ENCODE data around the gene IL12B.
"Not testable (repeated sequence)": the region's sequence is repeated elsewhere in the genome, so short reads cannot be mapped to it uniquely, and the experiment has no call there.

Gene IL12B

DNA sequence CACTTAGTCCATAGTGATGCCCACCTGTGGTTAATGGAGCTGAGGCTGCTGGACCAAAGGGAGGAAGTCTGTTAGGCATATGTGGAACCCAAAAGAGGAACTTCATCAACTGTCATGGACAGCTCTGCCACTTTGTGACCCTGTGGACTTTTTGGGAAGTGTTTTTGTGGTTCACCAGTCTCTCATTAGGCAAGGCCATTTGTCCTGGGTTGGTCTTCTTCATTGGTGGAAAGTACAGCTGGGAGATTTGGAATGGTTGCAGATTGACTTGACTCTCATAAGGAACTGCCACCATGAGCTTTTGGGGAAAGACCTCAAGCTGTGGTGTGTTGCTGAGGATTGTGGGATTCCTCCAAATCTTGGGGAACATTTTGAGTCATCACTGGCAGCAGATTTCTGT, 31.9 kb upstream of the IL12B start:
- H4K20me1 ChIP-seq (ENCODE audit: insufficient read depth, low read length): no peaks in the 10 kb centered on the region
- no peaks in the 10 kb centered on the region for H3K4me1 ChIP-seq (ENCODE audit: insufficient read depth, low read length, severe bottlenecking)
- no peak for TF ChIP-seq EZH2 (IDR thresholded peaks at IDR 0.05; ENCODE audit: borderline replicate concordance, low read length)
- TF ChIP-seq, protein P1, sequence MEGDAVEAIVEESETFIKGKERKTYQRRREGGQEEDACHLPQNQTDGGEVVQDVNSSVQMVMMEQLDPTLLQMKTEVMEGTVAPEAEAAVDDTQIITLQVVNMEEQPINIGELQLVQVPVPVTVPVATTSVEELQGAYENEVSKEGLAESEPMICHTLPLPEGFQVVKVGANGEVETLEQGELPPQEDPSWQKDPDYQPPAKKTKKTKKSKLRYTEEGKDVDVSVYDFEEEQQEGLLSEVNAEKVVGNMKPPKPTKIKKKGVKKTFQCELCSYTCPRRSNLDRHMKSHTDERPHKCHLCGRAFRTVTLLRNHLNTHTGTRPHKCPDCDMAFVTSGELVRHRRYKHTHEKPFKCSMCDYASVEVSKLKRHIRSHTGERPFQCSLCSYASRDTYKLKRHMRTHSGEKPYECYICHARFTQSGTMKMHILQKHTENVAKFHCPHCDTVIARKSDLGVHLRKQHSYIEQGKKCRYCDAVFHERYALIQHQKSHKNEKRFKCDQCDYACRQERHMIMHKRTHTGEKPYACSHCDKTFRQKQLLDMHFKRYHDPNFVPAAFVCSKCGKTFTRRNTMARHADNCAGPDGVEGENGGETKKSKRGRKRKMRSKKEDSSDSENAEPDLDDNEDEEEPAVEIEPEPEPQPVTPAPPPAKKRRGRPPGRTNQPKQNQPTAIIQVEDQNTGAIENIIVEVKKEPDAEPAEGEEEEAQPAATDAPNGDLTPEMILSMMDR (IDR thresholded peaks at IDR 0.05; ENCODE audit: low read length): no peak

DNA sequence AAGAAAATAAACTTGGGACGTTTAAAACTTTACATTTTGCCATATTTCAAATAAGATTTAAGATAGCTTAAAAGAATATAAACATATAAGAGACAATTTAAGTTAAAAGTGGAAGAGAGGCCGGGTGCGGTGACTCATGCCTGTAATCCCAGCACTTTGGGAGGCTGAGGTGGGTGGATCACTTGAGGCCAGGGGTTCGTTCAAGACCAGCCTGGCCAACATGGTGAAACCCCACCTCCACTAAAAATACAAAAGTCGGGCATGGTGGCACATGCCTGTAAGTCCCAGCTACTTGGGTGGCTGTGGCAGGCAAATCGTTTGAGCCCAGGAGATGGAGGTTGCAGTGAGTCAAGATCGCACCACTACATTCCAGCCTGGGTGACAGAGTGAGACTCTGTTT, 29.6 kb upstream of the IL12B start:
- not testable (repeated sequence) for H3K36me3 ChIP-seq (ENCODE audit: insufficient read depth, low read length); H3K79me2 ChIP-seq (ENCODE audit: insufficient read depth, low read length); H3K9ac ChIP-seq (ENCODE audit: low read length); H3K4me1 ChIP-seq (ENCODE audit: insufficient read depth, low read length, severe bottlenecking); H4K20me1 ChIP-seq (ENCODE audit: insufficient read depth, low read length); H3K4me3 ChIP-seq (ENCODE audit: low read depth, low read length, poor library complexity, severe bottlenecking); H3K27me3 ChIP-seq (ENCODE audit: insufficient read depth, low read length); H2AFZ ChIP-seq (ENCODE audit: low read length); H3K4me2 ChIP-seq (ENCODE audit: low read length); H3K27ac ChIP-seq (ENCODE audit: low read depth, low read length, poor library complexity, severe bottlenecking); H3F3A ChIP-seq (ENCODE audit: insufficient read depth, low read length); H3K9me3 ChIP-seq (ENCODE audit: low read length); H3K9me2 ChIP-seq (ENCODE audit: low read depth, low read length)

More for the DNA sequence above, 31.9 kb upstream of the IL12B start:
- H3K9ac ChIP-seq (ENCODE audit: low read length): no peak overlapping the region
- no peak overlapping the region for H2AFZ ChIP-seq (ENCODE audit: low read length)
- H3K9me3 ChIP-seq (ENCODE audit: low read length): no peaks in the 10 kb centered on the region
- H3K4me2 ChIP-seq (ENCODE audit: low read length): no peak overlapping the region
- no peaks in the 10 kb centered on the region for H3K79me2 ChIP-seq (ENCODE audit: insufficient read depth, low read length)
- H3K9me2 ChIP-seq (ENCODE audit: low read depth, low read length): no peaks in the 10 kb centered on the region
- H3K4me3 ChIP-seq (ENCODE audit: low read depth, low read length, poor library complexity, severe bottlenecking): no peak overlapping the region
- no peaks in the 10 kb centered on the region for H3K36me3 ChIP-seq (ENCODE audit: insufficient read depth, low read length)
- H3F3A ChIP-seq (ENCODE audit: insufficient read depth, low read length): no peaks in the 10 kb centered on the region
- no peaks in the 10 kb centered on the region for H3K27me3 ChIP-seq (ENCODE audit: insufficient read depth, low read length)
- H3K27ac ChIP-seq (ENCODE audit: low read depth, low read length, poor library complexity, severe bottlenecking): no peak overlapping the region

DNA sequence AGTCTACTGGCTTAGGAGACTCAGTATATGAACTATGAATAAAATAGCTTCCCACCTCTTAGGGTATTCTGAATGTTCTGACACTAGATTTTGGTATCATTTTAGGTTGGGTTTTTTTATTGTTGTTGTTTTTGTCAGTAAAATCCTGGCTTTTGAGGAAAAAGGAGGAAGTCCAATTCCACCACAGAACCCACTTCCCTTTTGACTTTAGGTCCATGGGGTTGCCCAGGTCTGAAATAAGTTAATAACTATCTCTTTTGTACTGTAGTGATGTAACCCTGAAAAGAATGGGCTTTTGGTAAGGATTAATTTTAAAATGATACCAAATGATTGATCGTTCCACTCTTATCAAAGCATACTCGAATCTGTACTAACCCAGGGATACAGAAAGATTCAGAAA, 29.1 kb upstream of the IL12B start:
- no peaks in the 10 kb centered on the region for H3F3A ChIP-seq (ENCODE audit: insufficient read depth, low read length)
- no peaks in the 10 kb centered on the region for H3K4me1 ChIP-seq (ENCODE audit: insufficient read depth, low read length, severe bottlenecking)
- no peak overlapping the region for H3K27ac ChIP-seq (ENCODE audit: low read depth, low read length, poor library complexity, severe bottlenecking)

DNA sequence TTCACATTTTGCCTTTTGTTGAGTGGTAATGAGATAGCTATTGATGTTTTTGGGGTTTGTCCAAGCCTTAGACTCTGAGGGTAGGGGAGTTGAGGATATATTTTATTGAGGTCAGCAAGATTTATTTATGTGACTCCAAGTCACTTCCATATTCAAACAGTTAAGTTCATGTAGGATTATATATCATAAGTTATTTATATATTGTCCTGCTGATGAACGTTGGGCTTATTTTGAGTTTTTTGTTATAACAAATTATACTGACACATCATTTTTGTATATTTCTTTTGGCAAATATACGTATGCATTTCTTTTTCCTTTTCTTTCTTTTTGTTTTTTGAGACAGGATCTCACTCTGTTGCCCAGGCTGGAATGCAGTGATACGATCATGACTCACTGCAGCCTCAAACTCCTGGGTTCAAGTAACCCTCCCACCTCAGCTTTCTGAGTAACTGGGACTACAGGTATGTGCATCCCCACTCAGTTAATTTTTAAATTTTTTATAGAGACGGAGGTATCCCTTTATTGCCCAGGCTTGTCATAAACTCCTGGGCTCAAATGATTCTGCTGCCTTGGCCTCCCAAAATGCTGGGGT, 23.5 kb upstream of the IL12B start:
- Histone ChIP-seq H3K9me2 (ENCODE audit: low read depth, low read length) (no peaks in the 10 kb centered on the region), H3K27me3 (ENCODE audit: insufficient read depth, low read length) (no peaks in the 10 kb centered on the region), H3F3A (ENCODE audit: insufficient read depth, low read length) (no peaks in the 10 kb centered on the region), H3K27ac (ENCODE audit: low read depth, low read length, poor library complexity, severe bottlenecking) (no peak overlapping the region), H3K36me3 (ENCODE audit: insufficient read depth, low read length) (no peaks in the 10 kb centered on the region), H3K9ac (ENCODE audit: low read length) (no peak overlapping the region), H3K4me2 (ENCODE audit: low read length) (no peak overlapping the region), H3K9me3 (ENCODE audit: low read length) (no peaks in the 10 kb centered on the region), H4K20me1 (ENCODE audit: insufficient read depth, low read length) (no peaks in the 10 kb centered on the region), H3K4me1 (ENCODE audit: insufficient read depth, low read length, severe bottlenecking) (no peaks in the 10 kb centered on the region), H2AFZ (ENCODE audit: low read length) (no peak overlapping the region), H3K79me2 (ENCODE audit: insufficient read depth, low read length) (no peaks in the 10 kb centered on the region), H3K4me3 (ENCODE audit: low read depth, low read length, poor library complexity, severe bottlenecking) (no peak overlapping the region)
- TF ChIP-seq, protein P1 (IDR thresholded peaks at IDR 0.05; ENCODE audit: low read length): no peak
- no peak for TF ChIP-seq EZH2 (IDR thresholded peaks at IDR 0.05; ENCODE audit: borderline replicate concordance, low read length)

More for the DNA sequence above, 29.1 kb upstream of the IL12B start:
- no peak overlapping the region for H2AFZ ChIP-seq (ENCODE audit: low read length)
- H3K9me2 ChIP-seq (ENCODE audit: low read depth, low read length): no peaks in the 10 kb centered on the region
- H3K4me3 ChIP-seq (ENCODE audit: low read depth, low read length, poor library complexity, severe bottlenecking): no peak overlapping the region
- no peaks in the 10 kb centered on the region for H3K79me2 ChIP-seq (ENCODE audit: insufficient read depth, low read length)
- H3K9me3 ChIP-seq (ENCODE audit: low read length): no peaks in the 10 kb centered on the region
- no peak overlapping the region for H3K4me2 ChIP-seq (ENCODE audit: low read length)
- H4K20me1 ChIP-seq (ENCODE audit: insufficient read depth, low read length): no peaks in the 10 kb centered on the region
- H3K36me3 ChIP-seq (ENCODE audit: insufficient read depth, low read length): no peaks in the 10 kb centered on the region
- H3K9ac ChIP-seq (ENCODE audit: low read length): no peak overlapping the region
- no peak for TF ChIP-seq EZH2 (IDR thresholded peaks at IDR 0.05; ENCODE audit: borderline replicate concordance, low read length)
- TF ChIP-seq, protein P1 (IDR thresholded peaks at IDR 0.05; ENCODE audit: low read length): no peak
- H3K27me3 ChIP-seq (ENCODE audit: insufficient read depth, low read length): no peaks in the 10 kb centered on the region

DNA sequence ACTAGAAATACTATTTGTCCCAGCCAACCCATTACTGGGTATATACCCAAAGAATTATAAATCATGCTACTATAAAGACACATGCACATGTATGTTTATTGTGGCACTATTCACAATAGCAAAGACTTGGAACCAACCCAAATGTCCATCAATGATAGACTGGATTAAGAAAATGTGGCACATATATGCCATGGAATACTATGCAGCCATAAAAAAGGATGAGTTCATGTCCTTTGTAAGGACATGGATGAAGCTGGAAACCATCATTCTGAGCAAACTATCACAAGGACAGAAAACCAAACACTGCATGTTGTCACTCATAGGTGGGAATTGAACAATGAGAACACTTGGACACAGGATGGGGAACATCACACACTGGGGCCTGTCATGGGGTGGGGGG, 20.4 kb upstream of the IL12B start:
- not testable (repeated sequence) for H3K4me1 ChIP-seq (ENCODE audit: insufficient read depth, low read length, severe bottlenecking); H2AFZ ChIP-seq (ENCODE audit: low read length); H3K9ac ChIP-seq (ENCODE audit: low read length); H3K79me2 ChIP-seq (ENCODE audit: insufficient read depth, low read length); H3K27me3 ChIP-seq (ENCODE audit: insufficient read depth, low read length); H3K9me2 ChIP-seq (ENCODE audit: low read depth, low read length); H3F3A ChIP-seq (ENCODE audit: insufficient read depth, low read length); H3K9me3 ChIP-seq (ENCODE audit: low read length); H3K36me3 ChIP-seq (ENCODE audit: insufficient read depth, low read length); H3K4me3 ChIP-seq (ENCODE audit: low read depth, low read length, poor library complexity, severe bottlenecking); H3K27ac ChIP-seq (ENCODE audit: low read depth, low read length, poor library complexity, severe bottlenecking); H3K4me2 ChIP-seq (ENCODE audit: low read length); H4K20me1 ChIP-seq (ENCODE audit: insufficient read depth, low read length)
